ENCODE measurements around the gene P4HA3.

The P4HA3 gene

DNA sequence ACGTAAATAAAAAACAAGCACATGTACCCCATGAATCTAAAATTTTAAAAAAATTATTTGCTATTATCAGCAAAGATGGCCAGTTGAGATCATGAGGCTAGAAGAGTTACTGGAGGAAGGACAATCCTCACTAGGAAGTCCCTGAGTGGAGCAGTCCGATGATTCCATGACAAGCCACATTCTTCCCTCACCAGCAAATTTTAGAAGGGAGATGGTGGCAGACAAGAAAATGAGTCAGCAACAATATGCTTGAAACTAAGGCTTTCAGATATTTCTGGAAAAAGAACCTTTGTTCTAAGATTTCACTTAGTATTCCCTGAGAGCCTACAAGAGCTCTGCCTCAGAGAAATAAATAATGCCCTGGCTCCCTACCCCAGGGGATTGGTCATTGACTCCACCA lies 34.9 kb downstream of the P4HA3 start:
- Histone ChIP-seq H3K4me2 (no peak overlapping the region), H3K4me1 (no peaks in the 10 kb centered on the region), H3K9ac (no peak overlapping the region), H4K20me1 (no peaks in the 10 kb centered on the region), H3K4me3 (no peak overlapping the region), H3K9me3 (replicated peaks in 1 of 11) (peaks cover 0 to 5% (median 4%) of the 10 kb centered on the region in 11 experiments; a peak in 3 of 22 replicates), H3K27me3 (no peaks in the 10 kb centered on the region), H3K27ac (no peak overlapping the region), H3K36me3 (no peaks in the 10 kb centered on the region)
- TF ChIP-seq Cebpa-rat (IDR thresholded peaks at IDR 0.05): no peak

DNA sequence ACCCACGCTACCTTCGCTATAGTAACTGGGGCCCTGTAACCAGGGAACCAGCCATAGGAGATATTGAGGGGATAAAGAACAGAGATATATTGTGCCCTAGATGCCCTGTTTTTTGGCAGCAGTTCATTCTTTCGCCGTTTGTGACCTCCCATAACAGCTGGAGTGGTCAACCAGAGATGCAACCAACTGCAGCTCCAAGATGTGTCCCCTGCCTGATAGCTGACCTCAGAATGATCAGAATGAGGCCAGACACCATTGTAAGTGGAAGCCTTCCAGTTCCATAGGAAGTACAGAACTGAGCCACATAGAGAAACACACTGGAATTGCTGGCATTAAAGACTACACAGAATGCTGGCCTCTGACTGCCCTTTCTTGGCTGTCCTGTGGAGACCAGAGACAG lies 39.2 kb downstream of the P4HA3 start:
- Histone ChIP-seq H4K20me1 (no peaks in the 10 kb centered on the region), H3K9me3 (replicated peaks in 1 of 11) (no peaks in the 10 kb centered on the region)
- TF ChIP-seq Cebpa-rat (IDR thresholded peaks at IDR 0.05): no peak

DNA sequence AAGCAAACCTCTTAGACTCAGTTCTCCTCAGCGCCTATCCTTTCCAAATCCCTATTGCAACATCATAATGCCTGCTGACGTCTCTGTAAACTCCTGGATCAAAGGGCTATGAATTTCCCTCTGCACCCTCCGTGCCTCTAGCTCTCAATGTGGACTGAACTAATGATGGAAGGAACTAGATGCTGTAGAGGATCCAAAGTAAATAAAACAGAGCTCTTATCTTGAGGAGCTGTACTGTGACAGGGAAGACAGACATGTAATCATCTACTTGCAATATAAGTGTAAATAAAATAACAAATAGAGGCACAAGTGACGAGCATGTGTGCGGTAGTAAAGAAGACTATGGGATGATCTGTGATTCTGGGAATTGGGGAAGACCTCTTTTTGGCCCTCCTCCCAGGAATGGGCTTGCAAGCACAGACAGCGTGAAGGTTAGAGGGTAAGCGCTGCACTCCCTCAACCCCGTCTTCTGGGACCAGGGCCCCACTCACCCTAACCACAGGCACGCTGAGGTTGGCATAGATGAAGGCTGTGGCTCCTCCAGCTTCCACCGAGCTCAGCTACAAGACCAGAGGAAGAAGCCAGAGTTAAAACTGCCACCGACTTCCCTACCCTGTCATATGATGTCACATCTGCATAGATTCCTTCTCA lies 42.2 kb downstream of the P4HA3 start:
- Histone ChIP-seq H3K4me2 (peak overlapping the region in 9 of 11 experiments; percentile 0 to 56 (median 32); a peak in 12 of 22 replicates), H4K20me1 (no peaks in the 10 kb centered on the region), H3K9ac (no peak overlapping the region), H3K9me3 (replicated peaks in 1 of 11) (no peaks in the 10 kb centered on the region), H3K4me1 (peaks cover 3 to 11% (median 8%) of the 10 kb centered on the region in 10 experiments; a peak in 16 of 20 replicates), H3K27me3 (no peaks in the 10 kb centered on the region), H3K36me3 (no peaks in the 10 kb centered on the region), H3K27ac (no peak overlapping the region), H3K4me3 (no peak overlapping the region)
- peak in 2 of 11 experiments; percentile 8 to 16; a peak in 1 of 22 replicates for TF ChIP-seq Cebpa-rat (IDR thresholded peaks at IDR 0.05)

More for the DNA sequence above, 39.2 kb downstream of the P4HA3 start:
- no peaks in the 10 kb centered on the region for H3K36me3 ChIP-seq
- no peak overlapping the region for H3K27ac ChIP-seq
- H3K4me1 ChIP-seq: peaks cover 3 to 11% (median 8%) of the 10 kb centered on the region in 10 experiments; a peak in 16 of 20 replicates
- H3K4me2 ChIP-seq: no peak overlapping the region
- no peak overlapping the region for H3K9ac ChIP-seq
- no peaks in the 10 kb centered on the region for H3K27me3 ChIP-seq
- no peak overlapping the region for H3K4me3 ChIP-seq

DNA sequence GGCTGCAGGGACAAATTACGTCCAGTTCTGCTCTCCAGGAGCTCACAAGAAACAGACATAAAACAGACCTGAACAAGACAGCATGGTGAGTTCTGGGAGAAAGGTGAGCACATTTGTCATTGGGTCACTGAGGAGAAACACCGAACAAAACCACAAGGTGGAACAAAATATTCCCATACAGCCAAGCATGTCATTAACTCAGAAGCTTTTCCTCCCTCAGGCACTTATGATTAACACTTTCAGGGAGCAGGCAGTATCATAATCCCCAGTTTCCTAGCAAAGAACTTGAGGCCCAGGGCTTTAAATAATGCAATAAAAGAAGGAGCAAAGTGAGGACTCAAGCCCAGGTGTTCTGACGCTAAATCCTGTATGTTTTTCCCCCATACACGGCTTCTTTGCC lies 43.0 kb downstream of the P4HA3 start:
- no peak for TF ChIP-seq Cebpa-rat (IDR thresholded peaks at IDR 0.05)
- no peaks in the 10 kb centered on the region for H3K9me3 ChIP-seq (replicated peaks in 1 of 11)
- no peak overlapping the region for H3K4me3 ChIP-seq
- H3K27me3 ChIP-seq: no peaks in the 10 kb centered on the region
- no peaks in the 10 kb centered on the region for H4K20me1 ChIP-seq
- no peak overlapping the region for H3K4me2 ChIP-seq
- H3K9ac ChIP-seq: no peak overlapping the region
- H3K36me3 ChIP-seq: no peaks in the 10 kb centered on the region
- no peak overlapping the region for H3K27ac ChIP-seq
- H3K4me1 ChIP-seq: peaks cover 3 to 11% (median 8%) of the 10 kb centered on the region in 10 experiments; a peak in 16 of 20 replicates

DNA sequence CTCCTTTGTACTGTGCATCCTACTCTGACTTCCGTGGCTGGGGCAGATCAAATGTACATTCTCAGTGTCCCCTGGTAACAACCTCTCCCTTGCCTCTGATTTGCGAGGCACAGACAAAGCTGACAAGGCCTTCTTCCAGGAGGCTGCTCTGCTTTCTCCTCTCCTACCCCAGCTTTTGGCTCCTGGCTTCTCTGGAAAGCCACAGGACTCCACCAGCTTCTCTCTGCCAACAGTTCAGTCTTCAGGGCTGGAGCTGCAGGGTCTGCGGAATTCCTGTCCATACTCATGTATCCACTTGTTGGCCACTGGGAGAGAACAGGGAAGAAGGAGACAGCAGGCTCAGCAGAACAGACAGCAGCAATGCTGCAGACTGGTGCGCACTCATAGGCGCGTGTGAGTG lies 44.4 kb downstream of the P4HA3 start:
- Histone ChIP-seq H3K27ac (no peak overlapping the region), H3K9me3 (replicated peaks in 1 of 11) (peaks cover 0 to 4% (median 0%) of the 10 kb centered on the region in 11 experiments; a peak in 3 of 22 replicates), H3K4me2 (no peak overlapping the region), H3K36me3 (no peaks in the 10 kb centered on the region), H3K4me1 (peaks cover 3 to 11% (median 8%) of the 10 kb centered on the region in 10 experiments; a peak in 16 of 20 replicates), H3K9ac (no peak overlapping the region), H3K27me3 (no peaks in the 10 kb centered on the region), H3K4me3 (no peak overlapping the region), H4K20me1 (no peaks in the 10 kb centered on the region)
- TF ChIP-seq Cebpa-rat (IDR thresholded peaks at IDR 0.05): no peak

DNA sequence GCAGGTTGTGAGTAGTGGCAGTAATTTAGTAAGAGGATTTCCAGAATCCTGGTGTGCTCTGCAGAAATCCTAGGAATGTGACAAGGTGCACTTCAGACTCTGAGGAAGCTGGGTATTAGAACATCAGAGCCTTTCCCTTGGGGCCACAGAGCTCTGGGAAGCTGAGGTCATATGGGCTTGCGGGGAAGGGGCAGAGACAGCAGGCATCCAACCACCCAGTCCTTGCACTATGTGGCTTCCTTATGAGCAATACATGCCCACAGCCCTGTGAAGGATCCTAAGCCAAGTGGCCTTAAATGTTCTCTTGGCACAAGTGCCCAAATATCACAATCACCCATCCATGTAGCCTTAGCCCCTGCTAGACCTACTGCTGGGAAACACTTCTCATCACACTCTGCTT lies 46.2 kb downstream of the P4HA3 start:
- no peaks in the 10 kb centered on the region for H4K20me1 ChIP-seq
- TF ChIP-seq Cebpa-rat (IDR thresholded peaks at IDR 0.05): no peak
- no peak overlapping the region for H3K9ac ChIP-seq
- H3K4me3 ChIP-seq: no peak overlapping the region
- H3K9me3 ChIP-seq (replicated peaks in 1 of 11): peaks cover 11 to 20% (median 15%) of the 10 kb centered on the region in 11 experiments
- H3K27ac ChIP-seq: no peak overlapping the region
- no peaks in the 10 kb centered on the region for H3K27me3 ChIP-seq
- no peak overlapping the region for H3K4me2 ChIP-seq
- peaks cover 3 to 11% (median 8%) of the 10 kb centered on the region in 10 experiments; a peak in 16 of 20 replicates for H3K4me1 ChIP-seq
- H3K36me3 ChIP-seq: no peaks in the 10 kb centered on the region

DNA sequence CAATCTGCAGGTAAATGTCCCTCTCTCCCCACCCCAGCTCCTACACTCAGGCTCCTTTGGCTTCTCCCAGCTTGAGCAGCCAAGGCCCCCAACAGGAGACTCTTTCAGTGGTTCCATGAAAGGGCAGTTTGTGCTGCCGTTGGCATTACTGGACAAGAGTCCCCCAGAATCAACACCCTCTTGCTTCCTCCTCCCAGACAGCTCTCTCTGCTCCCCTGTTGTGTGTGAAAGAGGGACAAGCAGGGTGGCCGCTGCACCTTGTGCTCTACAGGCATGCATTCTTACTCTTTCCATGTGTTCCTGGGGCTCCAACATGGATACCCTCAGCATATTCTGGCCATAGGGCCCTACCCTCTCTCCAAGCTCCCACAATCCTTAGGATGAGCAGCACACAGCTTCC lies 48.7 kb downstream of the P4HA3 start:
- no peak overlapping the region for H3K4me3 ChIP-seq
- no peak overlapping the region for H3K27ac ChIP-seq
- no peak for TF ChIP-seq Cebpa-rat (IDR thresholded peaks at IDR 0.05)
- no peaks in the 10 kb centered on the region for H3K4me1 ChIP-seq
- H3K9ac ChIP-seq: no peak overlapping the region
- no peaks in the 10 kb centered on the region for H3K36me3 ChIP-seq
- peaks cover 11 to 22% (median 16%) of the 10 kb centered on the region in 11 experiments for H3K9me3 ChIP-seq (replicated peaks in 1 of 11)
- H3K27me3 ChIP-seq: no peaks in the 10 kb centered on the region
- H3K4me2 ChIP-seq: no peak overlapping the region
- H4K20me1 ChIP-seq: no peaks in the 10 kb centered on the region

DNA sequence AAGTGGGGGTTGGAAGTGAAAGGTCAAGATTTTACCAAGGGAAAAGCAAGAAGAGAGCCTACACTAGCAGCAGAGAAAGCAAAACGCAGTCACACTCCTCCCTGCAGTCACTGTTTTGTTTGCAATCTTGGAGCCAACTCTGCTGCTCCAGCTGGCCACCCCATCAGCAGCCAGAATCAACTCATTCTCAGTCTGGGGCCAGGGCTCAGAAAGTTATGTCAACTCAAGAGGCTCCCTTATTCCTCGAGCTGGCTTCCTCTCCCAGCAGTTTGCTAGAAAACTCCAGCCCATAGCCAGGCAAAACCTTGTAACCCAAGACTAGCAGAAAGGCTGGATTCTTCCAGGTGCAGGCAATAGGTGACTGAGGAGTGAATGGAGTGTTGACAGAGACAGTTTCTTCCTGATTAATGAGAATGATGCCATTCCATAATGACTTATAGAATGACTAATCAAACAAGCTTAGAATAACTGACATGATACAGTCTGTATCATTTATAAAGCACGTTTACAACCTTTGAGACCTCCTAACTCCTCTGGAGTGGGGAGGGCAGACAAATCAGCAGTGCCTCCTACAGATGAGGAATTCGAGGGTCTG lies 53.4 kb downstream of the P4HA3 start:
- H3K4me2 ChIP-seq: no peak overlapping the region
- TF ChIP-seq Cebpa-rat (IDR thresholded peaks at IDR 0.05): no peak
- no peak overlapping the region for H3K27ac ChIP-seq
- H3K4me3 ChIP-seq: no peak overlapping the region
- no peak overlapping the region for H3K9ac ChIP-seq
- no peaks in the 10 kb centered on the region for H3K27me3 ChIP-seq
- H4K20me1 ChIP-seq: no peaks in the 10 kb centered on the region
- no peaks in the 10 kb centered on the region for H3K4me1 ChIP-seq
- peaks cover 11 to 22% (median 16%) of the 10 kb centered on the region in 11 experiments for H3K9me3 ChIP-seq (replicated peaks in 1 of 11)
- H3K36me3 ChIP-seq: peaks cover 19 to 41% (median 31%) of the 10 kb centered on the region in 11 experiments

DNA sequence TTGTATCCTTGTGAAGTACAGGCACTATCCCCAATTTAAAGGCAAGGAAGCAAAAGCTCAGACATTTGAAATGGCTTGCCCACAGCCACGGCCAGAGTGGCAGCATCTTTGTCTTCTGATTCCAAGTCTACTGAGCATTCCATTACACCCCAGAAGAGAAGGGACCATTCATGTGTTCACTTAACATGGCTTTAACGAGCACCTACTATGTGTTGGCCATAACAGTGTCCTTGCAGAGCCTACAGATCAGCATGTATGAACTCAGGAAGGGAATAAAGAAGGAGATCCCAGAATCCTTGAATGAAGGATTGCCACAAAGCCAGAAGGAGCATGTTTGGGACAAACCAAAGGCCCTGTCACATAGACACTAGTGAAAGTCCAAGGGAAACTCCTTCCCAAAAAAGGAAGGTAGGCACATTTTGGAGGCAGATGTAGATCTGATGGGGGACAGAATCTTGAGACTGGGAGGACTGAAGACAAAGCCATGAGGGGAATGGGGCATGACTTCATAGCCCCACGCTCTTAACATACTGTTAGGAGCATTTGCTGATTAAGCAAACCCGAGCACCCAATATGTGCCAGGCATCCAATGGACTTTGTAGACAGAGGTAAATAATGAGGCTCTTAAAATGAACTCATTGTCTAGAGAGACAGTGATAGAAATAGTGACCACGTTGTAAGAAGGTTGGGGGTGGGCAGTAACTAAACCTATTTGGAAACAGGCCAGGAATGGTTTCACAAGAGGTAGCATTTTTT lies 54.9 kb downstream of the P4HA3 start:
- peaks cover 10 to 16% (median 11%) of the 10 kb centered on the region in 11 experiments for H3K9me3 ChIP-seq (replicated peaks in 1 of 11)
- H3K27ac ChIP-seq: no peak overlapping the region
- no peak overlapping the region for H3K9ac ChIP-seq
- peaks cover 34 to 56% (median 46%) of the 10 kb centered on the region in 11 experiments for H3K36me3 ChIP-seq
- H4K20me1 ChIP-seq: no peaks in the 10 kb centered on the region
- no peak overlapping the region for H3K4me3 ChIP-seq
- no peaks in the 10 kb centered on the region for H3K27me3 ChIP-seq
- no peak overlapping the region for H3K4me2 ChIP-seq
- no peaks in the 10 kb centered on the region for H3K4me1 ChIP-seq
- TF ChIP-seq Cebpa-rat (IDR thresholded peaks at IDR 0.05): no peak
